ENCODE results near the gene UBTF.

UBTF gene

DNA sequence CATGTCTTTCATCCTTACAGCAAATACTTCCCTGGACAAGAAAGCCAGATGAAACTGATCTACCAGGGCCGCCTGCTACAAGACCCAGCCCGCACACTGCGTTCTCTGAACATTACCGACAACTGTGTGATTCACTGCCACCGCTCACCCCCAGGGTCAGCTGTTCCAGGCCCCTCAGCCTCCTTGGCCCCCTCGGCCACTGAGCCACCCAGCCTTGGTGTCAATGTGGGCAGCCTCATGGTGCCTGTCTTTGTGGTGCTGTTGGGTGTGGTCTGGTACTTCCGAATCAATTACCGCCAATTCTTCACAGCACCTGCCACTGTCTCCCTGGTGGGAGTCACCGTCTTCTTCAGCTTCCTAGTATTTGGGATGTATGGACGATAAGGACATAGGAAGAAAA is 29.0 kb downstream of the UBTF start:
- no peak overlapping the region for H3K4me3 ChIP-seq (ENCODE audit: control insufficient read depth, low read depth, low read length)
- no peak for DNase-seq (ENCODE audit: low read depth)
- TF ChIP-seq, protein P1, sequence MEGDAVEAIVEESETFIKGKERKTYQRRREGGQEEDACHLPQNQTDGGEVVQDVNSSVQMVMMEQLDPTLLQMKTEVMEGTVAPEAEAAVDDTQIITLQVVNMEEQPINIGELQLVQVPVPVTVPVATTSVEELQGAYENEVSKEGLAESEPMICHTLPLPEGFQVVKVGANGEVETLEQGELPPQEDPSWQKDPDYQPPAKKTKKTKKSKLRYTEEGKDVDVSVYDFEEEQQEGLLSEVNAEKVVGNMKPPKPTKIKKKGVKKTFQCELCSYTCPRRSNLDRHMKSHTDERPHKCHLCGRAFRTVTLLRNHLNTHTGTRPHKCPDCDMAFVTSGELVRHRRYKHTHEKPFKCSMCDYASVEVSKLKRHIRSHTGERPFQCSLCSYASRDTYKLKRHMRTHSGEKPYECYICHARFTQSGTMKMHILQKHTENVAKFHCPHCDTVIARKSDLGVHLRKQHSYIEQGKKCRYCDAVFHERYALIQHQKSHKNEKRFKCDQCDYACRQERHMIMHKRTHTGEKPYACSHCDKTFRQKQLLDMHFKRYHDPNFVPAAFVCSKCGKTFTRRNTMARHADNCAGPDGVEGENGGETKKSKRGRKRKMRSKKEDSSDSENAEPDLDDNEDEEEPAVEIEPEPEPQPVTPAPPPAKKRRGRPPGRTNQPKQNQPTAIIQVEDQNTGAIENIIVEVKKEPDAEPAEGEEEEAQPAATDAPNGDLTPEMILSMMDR (IDR thresholded peaks at IDR 0.05; ENCODE audit: control insufficient read depth, insufficient read depth, low read depth, low read length, missing control alignments) = no peak

DNA sequence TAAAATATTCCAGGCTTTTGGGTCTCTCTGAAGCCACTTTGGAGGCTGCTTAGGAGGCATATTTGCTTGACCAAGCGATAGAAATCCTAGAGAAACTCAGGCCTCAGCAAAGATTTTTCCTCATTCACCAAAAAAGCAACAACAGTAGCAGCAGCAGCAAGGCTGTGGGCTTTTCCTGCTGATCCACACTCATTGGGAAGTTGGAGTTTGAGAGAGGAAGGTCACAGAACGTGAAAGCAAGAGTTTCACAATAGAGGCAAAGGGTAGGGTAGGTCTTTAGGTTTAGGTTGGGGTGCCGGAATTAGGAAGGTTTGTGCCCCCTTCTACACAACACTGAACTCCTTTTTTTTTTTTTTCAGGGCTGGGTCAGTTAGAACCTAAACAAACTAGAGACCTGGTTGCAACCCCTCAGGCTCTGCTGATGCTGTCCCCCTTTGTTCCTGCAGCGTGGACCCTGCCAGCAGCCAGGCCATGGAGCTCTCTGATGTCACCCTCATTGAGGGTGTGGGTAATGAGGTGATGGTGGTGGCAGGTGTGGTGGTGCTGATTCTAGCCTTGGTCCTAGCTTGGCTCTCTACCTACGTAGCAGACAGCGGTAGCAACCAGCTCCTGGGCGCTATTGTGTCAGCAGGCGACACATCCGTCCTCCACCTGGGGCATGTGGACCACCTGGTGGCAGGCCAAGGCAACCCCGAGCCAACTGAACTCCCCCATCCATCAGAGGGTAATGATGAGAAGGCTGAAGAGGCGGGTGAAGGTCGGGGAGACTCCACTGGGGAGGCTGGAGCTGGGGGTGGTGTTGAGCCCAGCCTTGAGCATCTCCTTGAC is 30.7 kb downstream of the UBTF start:
- TF ChIP-seq, protein P1 (IDR thresholded peaks at IDR 0.05; ENCODE audit: control insufficient read depth, insufficient read depth, low read depth, low read length, missing control alignments) = no peak
- no peak overlapping the region for H3K4me3 ChIP-seq (ENCODE audit: control insufficient read depth, low read depth, low read length)
- DNase-seq (ENCODE audit: low read depth) = no peak

DNA sequence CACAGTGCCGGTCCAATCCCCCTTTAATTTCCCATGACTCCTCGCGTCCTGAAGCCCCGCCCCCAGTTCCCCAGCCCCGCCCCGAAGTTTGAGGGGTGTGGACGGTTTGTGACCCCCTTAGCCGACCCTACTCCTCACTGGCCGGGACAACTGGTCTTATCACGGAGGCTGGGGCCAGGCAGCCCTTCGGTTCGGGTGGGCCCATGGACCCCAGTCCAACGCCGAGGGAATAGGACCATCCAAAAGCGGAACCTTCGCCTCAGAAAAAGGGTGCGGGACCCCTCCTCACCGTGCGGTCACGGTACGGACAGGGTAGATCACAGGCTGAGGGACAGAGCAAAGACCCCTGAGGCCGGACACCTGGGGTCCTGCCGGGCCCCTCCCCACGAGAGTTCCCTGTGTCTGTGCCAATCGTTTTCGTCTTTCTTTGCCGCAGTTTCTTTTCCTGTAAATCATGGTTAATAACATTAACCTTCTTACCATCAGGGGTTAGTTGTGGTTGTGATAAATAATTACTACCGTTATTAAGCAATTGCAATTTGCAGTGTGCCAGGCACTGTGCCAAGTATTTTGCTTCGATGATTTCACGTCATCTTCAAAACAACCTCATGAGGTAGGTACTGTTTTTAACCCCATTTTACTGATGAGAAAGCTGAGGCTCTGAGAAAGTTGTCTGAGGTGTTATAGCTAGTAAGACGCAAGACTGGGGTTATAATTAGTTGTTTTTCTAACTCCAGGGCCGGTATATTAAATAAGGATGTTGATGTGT is 32.2 kb downstream of the UBTF start:
- peak overlapping the region; percentile 74 for H3K4me3 ChIP-seq (ENCODE audit: control insufficient read depth, low read depth, low read length)
- no peak for DNase-seq (ENCODE audit: low read depth)
- TF ChIP-seq, protein P1 (IDR thresholded peaks at IDR 0.05; ENCODE audit: control insufficient read depth, insufficient read depth, low read depth, low read length, missing control alignments) = no peak

- DNase-seq (ENCODE audit: low read depth) = peak; percentile 99
- TF ChIP-seq, protein P1 (IDR thresholded peaks at IDR 0.05; ENCODE audit: control insufficient read depth, insufficient read depth, low read depth, low read length, missing control alignments) = no peak
- H3K4me3 ChIP-seq (ENCODE audit: control insufficient read depth, low read depth, low read length) = peak within 1 kb of the TSS; percentile 77
These were observed 33.0 kb downstream of the UBTF start, which contains the start of gene TMUB2 for GRCh38 chr17:44186307-44187130. Gene TMUB2, plus strand, starts transcription at chr17:44186972. Its CDS starts 737 bp downstream, at chr17:44187709.

DNA sequence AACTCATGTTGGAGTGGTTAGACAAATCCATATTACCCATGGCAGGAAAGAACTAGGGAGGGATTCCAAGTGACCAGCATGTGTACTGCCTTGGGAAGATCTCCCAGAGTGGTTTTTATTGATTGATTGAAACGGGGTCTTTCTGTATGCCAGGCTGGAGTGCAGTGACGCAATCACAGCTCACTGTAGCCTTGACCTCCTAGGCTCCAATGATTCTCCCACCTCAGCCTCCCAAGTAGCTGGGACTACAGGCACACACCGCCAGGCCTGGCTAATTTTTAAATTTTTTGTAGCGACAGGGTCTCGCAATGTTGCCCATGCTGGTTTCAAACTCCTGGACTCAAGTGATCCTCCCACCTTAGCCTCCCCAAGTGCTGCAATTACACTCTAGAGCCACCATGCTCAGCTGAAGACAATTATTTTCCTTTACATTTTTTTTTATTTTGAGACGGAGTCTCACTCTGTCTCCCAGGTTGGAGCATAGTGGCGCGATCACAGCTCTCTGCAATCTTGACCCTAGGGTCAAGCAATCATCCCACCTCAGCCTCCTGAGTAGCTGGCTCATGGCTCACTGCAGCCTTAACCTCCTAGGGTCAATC is 35.2 kb downstream of the UBTF start:
- TF ChIP-seq, protein P1 (IDR thresholded peaks at IDR 0.05; ENCODE audit: control insufficient read depth, insufficient read depth, low read depth, low read length, missing control alignments) = no peak
- H3K4me3 ChIP-seq (ENCODE audit: control insufficient read depth, low read depth, low read length) = no peak overlapping the region
- DNase-seq (ENCODE audit: low read depth) = no peak

- TF ChIP-seq, protein P1 (IDR thresholded peaks at IDR 0.05; ENCODE audit: control insufficient read depth, insufficient read depth, low read depth, low read length, missing control alignments) = no peak
- DNase-seq (ENCODE audit: low read depth) = no peak
- H3K4me3 ChIP-seq (ENCODE audit: control insufficient read depth, low read depth, low read length) = no peak overlapping the region
These were observed 36.5 kb downstream of the UBTF start for GRCh38 chr17:44183024-44183423.

Measured in AG09309 (cell line).